NT2/D1 (cell line): ENCODE results near the gene WNT1.

ENCODE experiments used
- DNase-seq: peaks from one replicate; pipeline ENCODE4 v3.0.0-alpha.2; 2011; ENCODE audit warnings: low read depth, low spot score
- H3K27me3 ChIP-seq: 2 replicates; pipeline ENCODE4 v1.6.0; 2011; ENCODE audit warnings: mild to moderate bottlenecking; ENCODE audit not compliant: insufficient read length, insufficient read depth
- H3K36me3 ChIP-seq: 2 replicates; pipeline ENCODE4 v1.6.1; 2011; ENCODE audit warnings: mild to moderate bottlenecking, low read length, mixed read lengths; ENCODE audit not compliant: insufficient read depth, insufficient read length
- H3K4me1 ChIP-seq: 2 replicates; pipeline ENCODE4 v1.5.1; 2011; ENCODE audit not compliant: insufficient read depth, insufficient read length
- H3K4me3 ChIP-seq: 2 replicates; pipeline ENCODE4 v1.5.1; 2011; ENCODE audit warnings: low read depth; ENCODE audit not compliant: insufficient read length
- H3K9ac ChIP-seq: 2 replicates; pipeline ENCODE4 v1.6.0; 2011; ENCODE audit warnings: low read depth; ENCODE audit not compliant: insufficient read length
- H3K9me3 ChIP-seq: 2 replicates; pipeline ENCODE4 v1.5.1; 2011; ENCODE audit warnings: mild to moderate bottlenecking, low read length; ENCODE audit not compliant: insufficient read depth
- SUZ12 ChIP-seq: IDR thresholded peaks from 2 replicates; pipeline ENCODE4 v1.6.1; 2011; ENCODE audit not compliant: insufficient read length, insufficient read depth; ENCODE audit errors: extremely low read depth
- YY1 ChIP-seq: IDR thresholded peaks from 2 replicates; pipeline ENCODE4 v1.6.1; 2011; ENCODE audit not compliant: insufficient read length, insufficient read depth
- ZNF274 ChIP-seq: IDR thresholded peaks from 2 replicates; pipeline ENCODE4 v1.6.1; 2011; ENCODE audit warnings: mild to moderate bottlenecking, low read depth, low read length

Gene WNT1

DNA sequence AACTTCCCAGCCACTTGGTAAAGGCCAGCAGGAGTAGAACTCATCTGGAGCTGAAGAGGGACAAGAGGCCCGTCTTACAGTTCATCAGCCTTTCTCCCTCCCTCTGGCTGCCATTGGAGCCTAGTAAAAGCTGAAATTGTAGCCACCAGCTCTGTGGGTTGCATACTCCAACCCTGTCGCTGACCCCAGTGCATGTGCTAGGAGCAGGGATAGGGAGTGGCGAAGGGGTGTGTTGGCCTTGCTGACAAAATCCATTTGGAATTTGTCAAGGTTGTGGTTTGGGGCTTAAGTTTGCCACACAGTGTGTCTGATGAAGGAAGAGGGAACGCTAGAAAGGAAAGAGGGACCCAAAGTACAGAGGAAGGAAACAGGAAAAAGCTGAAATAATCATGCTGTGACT lies 16.8 kb upstream of the WNT1 start:
- no peaks in the 10 kb centered on the region for H3K9me3 ChIP-seq
- peaks cover 16% of the 10 kb centered on the region for H3K4me1 ChIP-seq
- no peak for TF ChIP-seq YY1
- TF ChIP-seq ZNF274: no peak
- TF ChIP-seq SUZ12: no peak
- H3K9ac ChIP-seq: no peak overlapping the region
- no peak overlapping the region for H3K4me3 ChIP-seq
- peaks cover 15% of the 10 kb centered on the region for H3K36me3 ChIP-seq
- no peak for DNase-seq
- no peaks in the 10 kb centered on the region for H3K27me3 ChIP-seq

DNA sequence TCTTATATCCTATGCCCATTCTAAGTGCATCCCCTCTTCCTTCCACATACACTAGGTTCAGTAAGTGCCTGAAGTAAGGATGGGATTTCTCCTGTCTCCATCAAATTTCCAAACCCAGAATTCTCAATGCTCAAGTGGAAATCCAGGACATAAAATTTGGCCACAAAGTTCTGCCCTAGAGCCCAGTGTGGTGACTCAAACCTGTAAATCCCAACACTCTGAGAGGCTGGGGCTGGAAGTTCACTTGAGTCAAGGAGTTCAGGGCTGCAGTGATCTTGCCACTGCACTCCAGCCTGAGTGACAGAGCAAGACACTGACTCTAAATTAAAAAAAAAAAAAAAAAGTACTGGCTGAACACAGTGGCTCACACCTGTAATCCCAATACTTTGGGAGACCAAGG lies 16.3 kb upstream of the WNT1 start:
- no peak overlapping the region for H3K4me3 ChIP-seq
- peaks cover 21% of the 10 kb centered on the region for H3K4me1 ChIP-seq
- H3K9ac ChIP-seq: no peak overlapping the region
- no peaks in the 10 kb centered on the region for H3K9me3 ChIP-seq
- H3K27me3 ChIP-seq: no peaks in the 10 kb centered on the region
- no peak for DNase-seq
- H3K36me3 ChIP-seq: peaks cover 19% of the 10 kb centered on the region
- TF ChIP-seq ZNF274 (no peak), YY1 (no peak), SUZ12 (no peak)

DNA sequence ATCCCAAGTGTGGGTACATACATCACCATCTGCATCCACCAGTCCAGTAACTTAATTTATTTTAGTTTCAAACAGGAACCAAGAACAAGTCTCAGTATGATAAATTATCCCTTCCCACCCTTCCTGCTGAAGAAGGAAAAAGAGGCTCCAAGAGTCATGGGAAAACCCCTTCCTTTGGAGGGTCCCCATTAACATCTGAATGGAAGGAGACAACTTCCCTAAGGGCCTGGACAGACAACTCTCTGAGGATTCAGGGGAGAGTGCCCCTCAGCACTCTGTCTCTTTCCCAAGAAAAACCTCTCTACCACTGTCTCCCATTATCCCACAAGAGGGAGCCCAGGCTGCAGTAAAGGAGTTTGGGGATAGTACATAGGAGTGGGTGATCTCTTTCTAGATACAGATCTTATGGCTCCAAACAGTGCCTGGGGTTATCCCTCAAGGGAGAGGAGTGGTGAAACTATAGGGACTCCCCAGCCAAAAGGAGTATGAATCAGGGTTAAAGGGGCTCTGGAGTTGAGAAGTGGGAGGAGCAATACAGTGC lies 12.8 kb upstream of the WNT1 start:
- DNase-seq: peak; percentile 89
- Histone ChIP-seq H3K27me3 (peaks cover 5% of the 10 kb centered on the region), H3K9ac (peak overlapping the region; percentile 22), H3K4me3 (no peak overlapping the region), H3K4me1 (peaks cover 38% of the 10 kb centered on the region), H3K36me3 (peaks cover 25% of the 10 kb centered on the region), H3K9me3 (no peaks in the 10 kb centered on the region)
- TF ChIP-seq YY1: no peak
- no peak for TF ChIP-seq SUZ12
- TF ChIP-seq ZNF274: no peak

DNA sequence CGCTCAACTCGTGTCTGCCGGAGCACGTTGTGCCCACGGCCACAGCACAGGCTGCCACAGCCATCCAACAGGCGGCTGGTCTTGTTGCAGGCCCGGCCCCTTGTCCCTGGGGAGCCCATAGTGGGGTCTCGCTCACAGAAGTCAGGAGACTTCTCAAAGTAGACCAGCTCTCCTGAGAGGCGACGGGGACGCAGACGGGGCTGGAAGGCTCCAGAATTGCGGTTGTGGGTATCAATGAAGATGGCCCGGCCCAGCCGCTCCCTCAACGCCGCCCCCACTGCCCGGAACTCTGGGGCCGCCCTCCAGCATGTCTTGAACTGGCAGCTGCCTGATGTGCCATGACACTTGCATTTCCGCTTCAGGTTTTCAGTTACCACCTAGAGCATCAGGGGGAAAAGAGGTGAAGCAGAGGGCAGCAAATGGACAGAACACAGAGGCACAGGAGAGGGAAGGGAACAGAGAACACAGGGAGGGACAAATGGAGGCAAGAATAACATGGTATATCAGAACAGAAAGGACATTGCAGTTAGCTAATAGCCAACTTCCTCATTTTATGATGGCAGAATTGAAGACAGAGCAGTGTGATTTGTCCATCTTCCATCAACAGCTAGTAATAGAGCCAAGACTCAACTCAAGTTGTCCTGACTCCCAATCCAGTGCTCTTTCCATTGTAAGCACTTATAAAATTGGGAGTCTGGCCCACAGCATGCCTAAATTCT lies 11.8 kb upstream of the WNT1 start:
- H3K4me1 ChIP-seq: peaks cover 33% of the 10 kb centered on the region
- H3K27me3 ChIP-seq: peaks cover 15% of the 10 kb centered on the region
- no peak overlapping the region for H3K9ac ChIP-seq
- no peak for TF ChIP-seq YY1
- TF ChIP-seq SUZ12: no peak
- no peak for TF ChIP-seq ZNF274
- no peak overlapping the region for H3K4me3 ChIP-seq
- H3K9me3 ChIP-seq: no peaks in the 10 kb centered on the region
- DNase-seq: no peak
- peaks cover 25% of the 10 kb centered on the region for H3K36me3 ChIP-seq

DNA sequence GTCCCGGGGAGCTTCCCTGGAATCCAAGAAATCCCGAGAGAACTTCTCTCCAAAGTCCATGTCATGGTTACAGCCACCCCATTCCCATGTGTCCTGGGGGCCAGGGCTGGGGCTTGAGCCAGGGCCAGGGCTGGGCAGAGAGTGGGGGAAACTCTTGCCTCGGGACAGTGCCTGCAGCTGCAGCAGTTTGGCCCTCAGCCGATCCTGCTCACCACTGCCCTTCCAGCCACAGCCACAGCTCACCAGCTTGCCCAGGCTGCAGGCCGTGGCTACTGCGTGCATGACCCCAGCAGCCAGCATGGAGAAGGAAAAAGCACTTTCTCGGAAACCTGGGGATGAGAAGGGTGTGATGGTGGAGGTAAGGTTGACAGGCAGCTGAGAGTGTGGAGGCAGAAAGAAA lies 10.1 kb upstream of the WNT1 start:
- TF ChIP-seq ZNF274: no peak
- no peak for TF ChIP-seq YY1
- no peak for TF ChIP-seq SUZ12
- Histone ChIP-seq H3K4me1 (peaks cover 37% of the 10 kb centered on the region), H3K4me3 (peak overlapping the region; percentile 4), H3K9ac (peak overlapping the region; percentile 82), H3K9me3 (no peaks in the 10 kb centered on the region), H3K27me3 (peaks cover 31% of the 10 kb centered on the region), H3K36me3 (peaks cover 21% of the 10 kb centered on the region)
- DNase-seq: no peak

DNA sequence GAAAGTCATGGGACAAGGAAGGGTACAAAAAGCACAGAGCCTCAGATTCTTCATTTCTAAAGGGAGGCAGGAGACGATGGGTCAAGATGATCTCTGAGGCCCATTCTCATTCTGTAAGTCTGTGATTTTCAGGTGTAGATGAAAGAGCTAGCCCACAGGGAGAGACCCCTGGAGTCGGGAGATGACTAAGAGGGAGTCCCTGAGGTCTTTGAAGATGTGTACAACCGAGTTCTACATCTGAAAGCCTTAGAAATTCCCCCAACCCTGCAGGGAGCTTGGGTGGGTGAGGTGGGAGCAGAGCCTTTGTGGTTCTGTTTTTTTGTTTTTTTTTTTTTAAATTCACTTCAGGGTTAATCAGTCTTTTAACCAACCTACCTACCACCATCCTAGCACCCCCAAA lies 9.7 kb upstream of the WNT1 start:
- peaks cover 21% of the 10 kb centered on the region for H3K36me3 ChIP-seq
- H3K9ac ChIP-seq: no peak overlapping the region
- H3K9me3 ChIP-seq: no peaks in the 10 kb centered on the region
- TF ChIP-seq YY1: no peak
- no peak for TF ChIP-seq SUZ12
- no peak for TF ChIP-seq ZNF274
- H3K27me3 ChIP-seq: peaks cover 36% of the 10 kb centered on the region
- no peak for DNase-seq
- H3K4me3 ChIP-seq: no peak overlapping the region
- H3K4me1 ChIP-seq: peaks cover 37% of the 10 kb centered on the region

DNA sequence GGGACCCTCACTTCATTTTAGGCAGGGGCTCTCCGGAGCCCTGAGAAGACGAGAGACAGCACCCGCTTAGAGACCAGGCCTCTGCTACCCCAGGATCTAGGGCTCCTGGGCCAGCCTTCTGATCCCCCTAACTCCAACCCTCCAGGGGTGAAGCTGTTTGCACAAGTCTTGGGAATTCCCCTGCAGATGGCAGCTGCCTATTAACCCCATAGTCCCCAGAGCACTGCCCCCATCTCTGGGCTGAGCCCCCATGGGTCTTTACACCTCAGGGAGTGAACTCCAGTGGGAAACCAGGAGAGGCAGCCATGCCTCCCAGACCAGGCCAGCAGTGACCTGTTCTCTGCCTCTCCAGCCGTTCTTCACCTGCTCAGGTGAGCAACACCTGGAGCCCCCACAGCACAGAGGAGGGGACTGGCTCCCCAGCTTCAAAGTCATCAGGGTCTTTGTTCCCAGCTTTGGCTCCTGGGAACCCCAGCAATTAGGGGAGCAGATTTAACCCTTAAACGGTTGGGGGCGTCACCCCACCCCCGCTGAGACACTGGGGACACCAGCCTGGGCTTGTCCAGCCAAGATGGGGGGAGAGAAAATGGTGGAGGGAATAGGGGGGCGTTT lies 8.9 kb upstream of the WNT1 start:
- Histone ChIP-seq H3K27me3 (peaks cover 39% of the 10 kb centered on the region), H3K9ac (peak overlapping the region; percentile 95), H3K4me3 (peak overlapping the region; percentile 72), H3K36me3 (peaks cover 20% of the 10 kb centered on the region), H3K9me3 (no peaks in the 10 kb centered on the region), H3K4me1 (peaks cover 37% of the 10 kb centered on the region)
- TF ChIP-seq YY1 (no peak), ZNF274 (no peak), SUZ12 (no peak)
- DNase-seq: no peak
